GM21576 (cell line): ENCODE data around the gene EPS15.
"Not testable (repeated sequence)": the region's sequence is repeated elsewhere in the genome, so short reads cannot be mapped to it uniquely, and the experiment has no call there.

ENCODE experiments used
- ATAC-seq: cut with Tn5 transposase; IDR thresholded peaks from one replicate; pipeline ENCODE4 v1.9.1; 2021; ENCODE audit warnings: mild to moderate bottlenecking, moderate library complexity; ENCODE audit not compliant: unreplicated experiment

Gene EPS15

DNA sequence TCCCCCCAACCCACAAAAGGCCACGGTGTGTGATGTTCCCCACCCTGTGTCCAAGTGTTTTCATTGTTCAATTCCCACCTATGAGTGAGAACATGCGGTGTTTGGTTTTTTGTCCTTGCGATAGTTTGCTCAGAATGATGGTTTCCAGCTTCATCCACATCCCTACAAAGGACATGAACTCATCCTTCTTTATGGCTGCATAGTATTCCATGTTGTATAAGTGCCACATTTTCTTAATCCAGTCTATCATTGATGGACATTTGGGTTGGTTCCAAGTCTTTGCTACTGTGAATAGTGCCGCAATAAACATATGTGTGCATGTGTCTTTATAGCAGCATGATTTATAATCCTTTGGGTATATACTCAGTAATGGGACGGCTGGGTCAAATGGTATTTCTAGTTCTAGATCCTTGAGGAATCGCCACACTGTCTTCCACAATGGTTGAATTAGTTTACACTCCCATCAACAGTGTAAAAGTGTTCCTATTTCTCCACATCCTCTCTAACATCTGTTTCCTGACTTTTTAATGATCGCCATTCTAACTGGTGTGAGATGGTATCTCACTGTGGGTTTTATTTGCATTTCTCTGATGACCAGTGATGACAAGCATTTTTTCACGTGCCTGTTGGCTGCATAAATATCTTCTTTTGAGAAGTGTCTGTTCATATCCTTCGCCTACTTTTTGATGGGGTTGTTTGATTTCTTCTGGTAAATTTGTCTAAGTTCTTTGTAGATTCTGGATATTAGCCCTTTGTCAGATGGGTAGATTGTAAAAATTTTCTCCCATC is 44.0 kb downstream of the EPS15 start:
- not testable (repeated sequence) for ATAC-seq

- no peak for ATAC-seq
Observed at GRCh38 chr1:51473331-51474115, 45.5 kb downstream of the EPS15 start.

GRCh38 chr1:51472359-51472758 is 46.7 kb downstream of the EPS15 start:
- ATAC-seq = no peak

- no peak for ATAC-seq
Observed at GRCh38 chr1:51469518-51469917, 49.5 kb downstream of the EPS15 start.

DNA sequence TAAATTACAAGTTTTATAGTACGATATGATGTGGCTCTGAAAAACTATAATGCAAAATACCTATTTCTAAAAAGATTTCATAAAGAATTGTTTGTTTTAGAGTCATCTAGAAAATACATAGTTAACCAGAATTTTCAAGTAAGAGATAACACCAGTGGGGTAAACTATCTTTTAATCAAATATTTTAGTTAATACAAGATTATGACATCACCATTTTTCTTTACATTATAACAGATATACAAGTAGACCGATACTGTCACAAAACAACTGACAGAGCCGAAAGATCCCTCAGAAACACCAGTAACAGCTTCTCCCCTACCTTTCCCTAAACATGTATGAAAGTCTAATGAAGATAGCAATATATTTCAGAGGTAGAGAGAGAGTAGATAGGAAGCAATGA is 54.2 kb downstream of the EPS15 start:
- no peak for ATAC-seq

DNA sequence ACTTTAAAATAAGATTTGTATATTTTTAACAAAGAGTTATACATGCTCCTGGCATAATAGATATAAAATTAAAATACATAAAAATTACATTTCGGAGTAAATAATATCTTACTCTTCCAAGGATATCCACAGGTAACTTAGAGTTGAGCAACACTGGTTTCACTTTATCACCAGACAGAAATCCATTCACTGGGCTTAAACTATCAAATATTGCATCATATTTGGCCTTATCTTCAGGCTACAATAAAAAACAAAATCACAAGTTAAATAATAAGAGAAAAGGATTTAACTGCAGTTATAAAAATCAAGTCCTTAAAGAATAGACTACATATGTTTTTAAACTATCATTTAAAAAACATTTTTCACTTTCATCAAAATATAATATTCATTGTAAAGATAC is 55.5 kb downstream of the EPS15 start:
- no peak for ATAC-seq

DNA sequence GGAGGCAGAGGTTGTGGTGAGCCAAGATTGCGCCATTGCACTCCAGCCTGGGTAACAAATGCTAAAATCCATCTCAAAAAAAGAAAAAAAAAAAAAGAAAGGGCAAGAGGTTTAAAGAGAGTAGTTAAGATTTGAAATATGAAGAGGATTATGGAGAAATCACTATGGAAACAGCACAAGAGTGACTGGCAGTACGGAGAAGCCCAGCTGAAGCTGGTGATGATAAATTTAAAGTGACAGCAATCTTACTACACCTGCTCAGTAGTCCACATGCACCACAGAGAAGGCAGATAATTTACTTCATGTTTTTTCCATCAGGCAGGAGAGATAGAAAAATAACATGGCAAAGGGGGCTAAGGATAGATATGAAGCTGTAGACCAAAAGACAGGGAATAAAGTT is 56.8 kb downstream of the EPS15 start:
- ATAC-seq = not testable (repeated sequence)

- no peak for ATAC-seq
Observed at GRCh38 chr1:51454554-51454953, 64.5 kb downstream of the EPS15 start.

DNA sequence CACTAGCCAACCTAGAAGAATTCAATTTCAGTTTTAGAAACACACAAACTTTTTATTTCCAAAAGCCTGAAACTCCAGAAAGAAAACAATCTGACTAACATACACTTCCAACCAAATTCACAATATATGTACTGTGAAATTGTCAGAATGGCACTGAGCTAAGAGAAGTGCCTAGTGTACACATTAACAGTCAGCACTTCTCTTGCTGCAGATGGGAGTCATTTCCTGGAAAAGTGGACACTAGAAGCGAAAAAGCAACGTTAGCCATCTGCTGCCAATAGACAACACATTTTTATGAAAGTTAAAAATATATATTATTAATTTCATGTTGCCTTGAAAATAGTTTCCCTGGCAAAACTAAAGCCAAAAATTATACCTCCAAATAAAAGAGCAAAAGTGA is 66.1 kb downstream of the EPS15 start:
- ATAC-seq = no peak

DNA sequence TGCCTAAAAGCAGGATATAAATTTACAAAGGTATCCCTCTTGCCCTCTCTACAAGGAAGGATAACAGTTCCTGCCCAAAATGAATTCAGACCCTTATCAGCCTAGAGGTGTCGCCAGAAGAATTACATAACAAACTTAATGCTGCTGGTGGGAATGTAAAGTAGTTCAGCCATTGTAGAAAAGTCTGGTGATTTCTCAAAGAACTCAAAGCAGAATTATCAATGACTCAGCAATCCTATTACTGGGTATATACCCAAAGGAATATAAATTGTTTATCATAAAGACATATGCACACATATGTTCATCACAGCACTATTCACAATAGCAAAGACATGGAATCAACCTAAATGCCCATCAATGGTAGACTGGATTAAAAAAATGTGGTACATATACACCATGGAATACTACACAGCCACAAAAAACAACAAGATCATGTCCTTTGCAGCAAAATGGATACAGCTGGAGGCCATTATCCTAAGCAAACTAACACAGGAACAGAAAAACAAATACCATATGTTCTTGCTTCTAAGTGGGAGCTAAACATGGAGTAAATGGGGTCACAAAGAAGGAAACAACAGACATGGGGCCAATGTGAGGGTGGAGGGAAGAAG is 70.1 kb downstream of the EPS15 start:
- not testable (repeated sequence) for ATAC-seq

- no peak for ATAC-seq
Observed at GRCh38 chr1:51445351-51446090, 73.5 kb downstream of the EPS15 start.

DNA sequence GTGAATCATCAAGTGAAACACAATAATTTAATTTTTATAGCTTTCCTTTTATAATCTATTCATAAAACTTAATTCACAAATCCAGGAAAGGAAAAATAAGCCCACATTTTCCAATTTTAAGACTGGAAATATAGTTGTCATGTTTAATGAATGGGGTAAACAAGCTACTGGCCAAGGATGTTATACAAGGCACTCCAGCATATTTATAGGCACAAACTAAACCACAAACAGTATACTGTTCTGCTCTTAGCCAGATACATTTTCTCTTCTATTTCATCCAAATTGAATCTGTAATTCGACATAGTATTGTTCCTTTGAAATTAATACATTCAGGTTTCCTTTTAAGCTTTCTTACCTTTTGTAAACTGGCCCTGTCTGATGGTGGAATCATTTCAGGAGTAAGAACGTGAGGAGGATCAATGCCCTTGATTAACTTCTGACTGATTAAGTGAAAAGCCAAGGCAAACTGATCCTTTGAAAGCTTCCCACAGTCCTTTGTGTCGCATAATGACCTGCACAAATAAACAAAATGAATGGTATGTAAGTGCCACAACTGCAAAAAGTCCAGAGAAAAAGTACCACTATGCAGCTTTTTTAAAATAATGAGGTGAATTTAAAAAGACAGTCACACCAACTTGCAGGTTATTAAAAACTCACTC is 74.4 kb downstream of the EPS15 start:
- no peak for ATAC-seq

GRCh38 chr1:51444096-51444495 is 75.0 kb downstream of the EPS15 start:
- no peak for ATAC-seq

GRCh38 chr1:51443555-51443954 is 75.5 kb downstream of the EPS15 start:
- no peak for ATAC-seq

DNA sequence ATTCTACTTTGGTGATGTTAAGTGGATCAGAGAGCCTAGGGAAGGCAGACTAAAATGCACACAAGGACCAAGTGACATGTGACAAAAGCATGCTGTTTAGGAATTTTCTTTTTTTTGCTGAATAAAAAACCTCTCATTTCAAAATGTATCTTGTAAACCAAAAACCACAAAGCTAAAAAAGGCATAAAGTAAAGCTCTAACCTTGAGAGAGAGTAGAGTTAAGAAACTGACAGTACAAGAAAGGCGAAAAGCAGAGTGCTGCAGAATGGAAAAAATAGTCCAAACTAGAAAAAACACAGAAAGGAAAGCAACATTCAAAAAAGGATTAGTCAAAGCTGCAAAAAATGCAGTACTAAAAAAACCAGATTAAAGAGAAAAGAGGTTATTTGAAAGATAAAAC is 76.5 kb downstream of the EPS15 start:
- no peak for ATAC-seq

GRCh38 chr1:51442198-51442597 is 76.9 kb downstream of the EPS15 start:
- no peak for ATAC-seq

DNA sequence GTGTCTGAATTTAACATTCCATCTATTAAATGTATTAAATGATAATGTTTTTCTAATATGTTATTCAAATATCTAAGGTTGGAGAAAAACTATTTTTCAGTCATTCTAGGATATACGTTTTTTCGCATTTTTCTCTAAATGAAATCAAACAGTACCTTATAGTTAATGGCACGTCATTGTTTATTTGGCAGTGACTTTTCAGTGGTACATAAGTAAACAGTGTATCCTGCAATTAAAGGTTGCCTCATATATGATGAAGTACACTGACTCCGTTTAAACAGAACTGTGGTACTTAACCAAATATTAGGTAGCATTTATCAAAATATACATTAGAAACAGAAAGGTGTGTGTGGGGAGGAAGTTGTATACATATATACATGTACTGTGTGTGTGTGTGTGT is 79.2 kb downstream of the EPS15 start:
- no peak for ATAC-seq

DNA sequence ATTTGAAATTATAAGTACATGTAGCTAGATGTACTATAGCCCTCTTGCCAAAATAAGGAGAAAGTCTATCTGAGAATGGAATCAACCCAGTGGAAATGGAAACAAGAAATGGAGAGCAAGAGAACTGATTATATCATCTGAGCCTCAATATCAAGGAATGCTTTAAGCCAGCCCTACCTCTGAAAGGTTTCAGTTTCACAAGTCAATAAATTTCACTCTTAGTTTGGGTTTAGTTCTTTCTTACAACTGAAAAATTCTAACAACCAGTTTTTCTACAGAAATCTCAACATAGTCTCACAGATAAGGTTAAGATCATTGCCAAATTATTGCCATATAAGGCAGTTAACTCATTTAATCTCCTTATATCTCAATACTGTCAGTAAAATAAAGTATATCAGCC is 80.0 kb downstream of the EPS15 start:
- ATAC-seq = no peak

GRCh38 chr1:51437391-51437790 is 81.7 kb downstream of the EPS15 start:
- not testable (repeated sequence) for ATAC-seq

DNA sequence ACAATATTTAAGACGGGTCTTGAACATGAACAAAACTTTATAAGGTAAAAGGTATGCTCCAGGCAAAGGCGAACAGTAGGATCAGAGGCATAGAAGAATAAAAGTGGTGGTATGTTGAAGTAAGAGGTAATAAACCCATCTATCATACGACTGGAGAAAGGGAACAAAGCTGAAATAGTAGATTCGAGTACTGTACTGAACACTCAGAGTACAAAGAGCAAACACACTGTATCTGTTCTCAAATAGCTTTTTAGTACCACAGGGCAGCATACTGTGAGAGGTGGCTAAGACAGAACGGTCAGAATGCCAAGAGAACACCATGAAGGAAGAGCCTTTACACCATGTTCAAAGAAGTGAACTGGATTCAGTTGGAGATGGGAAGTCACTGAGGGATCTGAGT is 83.2 kb downstream of the EPS15 start:
- ATAC-seq = no peak
